Endothelial cell (in vitro differentiated cells): ENCODE measurements around the gene CCR4. TPM values are rescaled to one million over a fixed set of nuclear protein-coding genes. Genes with fewer than 3 reads are reported as not detected.
"Not testable (repeated sequence)": the region's sequence is repeated elsewhere in the genome, so short reads cannot be mapped to it uniquely, and the experiment has no call there.

Experiments
- DNase-seq: peaks from one replicate; pipeline ENCODE4 v3.0.0; 2021; ENCODE audit warnings: low spot score
- H3K27ac Mint-ChIP-seq: one replicate; pipeline ENCODE4 v1.8.0; 2021; ENCODE audit warnings: mixed read lengths, inconsistent platforms; ENCODE audit not compliant: unreplicated experiment
- H3K27me3 Mint-ChIP-seq: one replicate; pipeline ENCODE4 v1.8.0; 2021; ENCODE audit warnings: mild to moderate bottlenecking, moderate library complexity, mixed read lengths, inconsistent platforms; ENCODE audit not compliant: unreplicated experiment
- H3K36me3 Mint-ChIP-seq: one replicate; pipeline ENCODE4 v1.8.0; 2021; ENCODE audit warnings: mild to moderate bottlenecking, low read depth, mixed read lengths, inconsistent platforms; ENCODE audit not compliant: unreplicated experiment
- H3K4me1 Mint-ChIP-seq: one replicate; pipeline ENCODE4 v1.8.0; 2021; ENCODE audit warnings: mild to moderate bottlenecking, mixed read lengths, inconsistent platforms; ENCODE audit not compliant: unreplicated experiment
- H3K4me3 Mint-ChIP-seq: one replicate; pipeline ENCODE4 v1.8.0; 2021; ENCODE audit warnings: mild to moderate bottlenecking, mixed read lengths, inconsistent platforms; ENCODE audit not compliant: unreplicated experiment
- H3K9me3 Mint-ChIP-seq: one replicate; pipeline ENCODE4 v1.8.0; 2021; ENCODE audit warnings: mixed read lengths, inconsistent platforms; ENCODE audit not compliant: unreplicated experiment
- CTCF ChIP-seq: fragments of 200-600 bp; sonication (generic); IDR thresholded peaks from one replicate; pipeline ENCODE4 v1.5.0; 2021; ENCODE audit warnings: antibody characterized with exemption; ENCODE audit not compliant: unreplicated experiment
- total RNA-seq: library from RNA; stranded (reverse); fragmentation: NEBNext Ultra II Directional; extraction: Animal tissue kit (Norgen Biotek cat#: 25700); gene quantifications from one replicate; pipeline ENCODE4 v1.2.1, GENCODE V29; 2021; ENCODE audit not compliant: unreplicated experiment

Gene CCR4
- total RNA-seq, 1 donor from 2014 or later, result 0.08 TPM

- H3K4me3 Mint-ChIP-seq, result no peak overlapping the region
- TF ChIP-seq CTCF, result no peak
- DNase-seq, result no peak
- no peak overlapping the region for H3K27ac Mint-ChIP-seq
- H3K36me3 Mint-ChIP-seq, result peaks cover 7% of the 10 kb centered on the region
- H3K9me3 Mint-ChIP-seq, result peaks cover 7% of the 10 kb centered on the region
- H3K27me3 Mint-ChIP-seq, result no peaks in the 10 kb centered on the region
- peaks cover 2% of the 10 kb centered on the region for H3K4me1 Mint-ChIP-seq
Measured at GRCh38 chr3:32960404-32961170, 9.1 kb downstream of the CCR4 start.

GRCh38 chr3:32961189-32961715 lies 9.8 kb downstream of the CCR4 start:
- Mint-ChIP-seq H3K4me1 (peaks cover 2% of the 10 kb centered on the region), H3K9me3 (peaks cover 7% of the 10 kb centered on the region), H3K36me3 (peaks cover 7% of the 10 kb centered on the region), H3K27ac (no peak overlapping the region), H3K27me3 (no peaks in the 10 kb centered on the region), H3K4me3 (no peak overlapping the region)
- TF ChIP-seq CTCF, result no peak
- DNase-seq, result no peak

- DNase-seq, result no peak
- peaks cover 5% of the 10 kb centered on the region for H3K4me1 Mint-ChIP-seq
- TF ChIP-seq CTCF, result no peak
- H3K36me3 Mint-ChIP-seq, result peaks cover 7% of the 10 kb centered on the region
- H3K27me3 Mint-ChIP-seq, result no peaks in the 10 kb centered on the region
- no peak overlapping the region for H3K4me3 Mint-ChIP-seq
- H3K9me3 Mint-ChIP-seq, result peaks cover 7% of the 10 kb centered on the region
- H3K27ac Mint-ChIP-seq, result no peak overlapping the region
Measured at GRCh38 chr3:32963871-32964270, 12.4 kb downstream of the CCR4 start.

GRCh38 chr3:32964781-32965180 lies 13.3 kb downstream of the CCR4 start:
- DNase-seq, H3K27ac Mint-ChIP-seq, H3K4me3 Mint-ChIP-seq, H3K27me3 Mint-ChIP-seq, H3K9me3 Mint-ChIP-seq, H3K36me3 Mint-ChIP-seq, H3K4me1 Mint-ChIP-seq: not testable (repeated sequence)

GRCh38 chr3:32965617-32966213 lies 14.3 kb downstream of the CCR4 start:
- H3K9me3 Mint-ChIP-seq, result not testable (repeated sequence)

GRCh38 chr3:32966627-32967026 lies 15.2 kb downstream of the CCR4 start:
- not testable (repeated sequence) for DNase-seq, H3K27me3 Mint-ChIP-seq, H3K4me3 Mint-ChIP-seq, H3K36me3 Mint-ChIP-seq, H3K27ac Mint-ChIP-seq, H3K4me1 Mint-ChIP-seq, H3K9me3 Mint-ChIP-seq

More at GRCh38 chr3:32965617-32966213, 14.3 kb downstream of the CCR4 start:
- not testable (repeated sequence) for H3K27ac Mint-ChIP-seq, DNase-seq, H3K27me3 Mint-ChIP-seq, H3K4me1 Mint-ChIP-seq, H3K4me3 Mint-ChIP-seq, H3K36me3 Mint-ChIP-seq
